ENCODE measurements around the gene ZBED6.
"Not testable (repeated sequence)": the region's sequence is repeated elsewhere in the genome, so short reads cannot be mapped to it uniquely, and the experiment has no call there.

Gene ZBED6

DNA sequence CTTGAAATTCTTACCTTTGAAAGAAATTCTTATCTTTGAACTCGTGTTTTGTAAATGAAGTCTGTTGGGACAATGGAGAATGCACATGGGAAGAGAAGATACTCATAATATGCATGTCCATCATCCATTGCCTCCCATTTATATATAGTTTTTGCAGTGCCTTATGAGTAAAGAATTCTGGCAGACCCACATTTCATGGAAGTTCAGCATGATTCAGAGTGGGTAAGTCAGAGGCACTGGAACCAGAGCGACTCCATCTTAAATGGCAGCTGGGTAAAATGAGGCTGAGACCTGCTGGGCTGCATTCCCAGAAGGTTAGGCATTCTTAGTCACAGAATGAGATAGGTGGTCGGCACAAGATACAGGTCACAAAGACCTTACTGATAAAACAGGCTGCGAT is 16.6 kb upstream of the ZBED6 start:
- DNase-seq = no peak

DNA sequence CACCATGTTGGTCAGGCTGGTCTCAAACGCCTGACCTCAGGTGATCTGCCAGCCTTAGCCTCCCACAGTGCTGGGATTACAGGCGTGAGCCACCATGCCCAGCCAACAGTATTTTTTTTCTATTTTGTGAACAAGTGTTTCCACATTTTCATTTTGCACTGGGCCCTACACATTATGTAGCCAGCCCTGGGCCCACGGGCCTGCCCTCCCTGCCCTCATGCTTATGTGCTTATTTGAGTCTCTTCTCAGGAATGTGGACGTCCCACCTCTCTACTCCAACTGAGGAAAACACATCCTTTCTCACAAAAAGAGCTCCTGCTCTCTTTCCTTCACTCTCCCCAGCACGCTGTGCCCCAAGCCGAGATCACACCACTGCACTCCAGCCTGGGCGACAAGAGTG is 13.5 kb upstream of the ZBED6 start:
- no peak for DNase-seq

DNA sequence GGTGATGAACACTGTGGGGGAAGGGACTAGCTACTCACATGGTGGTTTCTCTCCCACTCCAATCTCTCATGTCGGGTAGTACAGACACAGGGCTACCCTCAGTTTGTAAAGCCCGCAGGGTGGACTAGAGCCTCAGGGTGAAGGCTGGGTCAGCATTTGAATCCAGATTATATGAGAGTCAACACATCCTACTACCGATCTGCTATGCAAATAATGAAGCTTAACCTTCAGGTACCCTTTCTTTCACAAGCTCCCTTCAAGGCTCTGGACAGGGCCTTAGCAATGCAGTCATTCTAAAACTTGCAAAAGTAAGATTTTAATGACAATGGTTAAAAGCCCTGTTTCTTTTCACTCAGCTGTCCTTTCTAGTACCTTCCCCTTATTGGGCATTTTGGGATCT is 5.5 kb upstream of the ZBED6 start:
- DNase-seq = no peak

DNA sequence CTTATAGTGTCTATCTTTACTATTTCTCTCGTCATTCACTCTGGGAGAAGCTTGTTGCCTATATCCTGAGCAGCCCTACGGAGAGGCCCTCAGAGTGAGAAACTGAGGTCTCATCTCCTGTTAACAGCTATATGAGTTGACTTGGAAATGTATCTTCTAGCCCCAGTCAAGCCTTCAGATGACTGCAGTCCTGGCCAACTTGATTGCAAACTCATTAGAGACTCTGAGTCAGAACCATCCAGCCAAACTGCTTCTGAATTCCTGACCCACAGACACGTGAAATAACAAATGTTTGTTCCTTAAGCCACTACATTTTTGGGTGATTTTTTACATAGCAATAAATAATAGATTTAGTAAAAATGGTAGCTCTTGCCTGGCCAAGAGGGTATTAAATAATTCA is 3.9 kb upstream of the ZBED6 start:
- no peak for DNase-seq

DNA sequence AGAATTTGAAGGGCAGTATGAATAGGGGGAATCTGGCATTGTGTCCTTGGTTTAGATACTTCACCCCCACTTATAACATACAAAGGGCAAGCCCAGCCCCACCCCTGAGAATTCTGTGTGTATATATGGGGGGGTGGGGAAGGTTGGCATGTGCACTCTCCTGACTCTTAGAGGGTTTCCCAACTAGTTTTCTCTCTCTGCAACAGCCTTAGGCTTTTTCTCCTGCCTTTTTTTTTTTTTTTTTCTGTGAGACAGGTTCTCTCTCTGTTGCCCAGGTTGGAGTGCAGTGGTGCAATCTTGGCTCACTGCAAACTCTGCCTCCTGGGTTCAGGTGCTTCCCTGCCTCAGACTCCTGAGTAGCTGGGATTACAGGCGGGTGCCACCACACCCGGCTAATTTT is 2.9 kb upstream of the ZBED6 start:
- DNase-seq = no peak

DNA sequence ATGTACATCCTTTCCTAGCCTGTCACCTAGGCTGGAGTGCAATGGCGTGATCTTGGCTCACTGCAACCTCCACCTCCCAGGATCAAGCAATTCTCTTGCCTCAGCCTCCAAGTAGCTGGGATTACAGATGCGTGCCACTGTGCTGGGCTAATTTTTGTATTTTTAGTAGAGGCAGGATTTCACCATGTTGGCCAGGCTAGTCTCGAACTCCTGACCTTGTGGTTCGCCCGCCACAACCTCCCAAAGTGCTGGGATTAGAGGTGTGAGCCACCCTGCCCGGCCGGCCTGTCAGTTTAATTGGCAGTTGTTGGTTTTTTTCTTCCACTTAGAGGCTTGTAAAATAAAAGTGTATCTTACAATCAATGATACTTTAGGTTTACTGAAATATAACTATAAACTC is 1.9 kb upstream of the ZBED6 start:
- DNase-seq = not testable (repeated sequence)

DNA sequence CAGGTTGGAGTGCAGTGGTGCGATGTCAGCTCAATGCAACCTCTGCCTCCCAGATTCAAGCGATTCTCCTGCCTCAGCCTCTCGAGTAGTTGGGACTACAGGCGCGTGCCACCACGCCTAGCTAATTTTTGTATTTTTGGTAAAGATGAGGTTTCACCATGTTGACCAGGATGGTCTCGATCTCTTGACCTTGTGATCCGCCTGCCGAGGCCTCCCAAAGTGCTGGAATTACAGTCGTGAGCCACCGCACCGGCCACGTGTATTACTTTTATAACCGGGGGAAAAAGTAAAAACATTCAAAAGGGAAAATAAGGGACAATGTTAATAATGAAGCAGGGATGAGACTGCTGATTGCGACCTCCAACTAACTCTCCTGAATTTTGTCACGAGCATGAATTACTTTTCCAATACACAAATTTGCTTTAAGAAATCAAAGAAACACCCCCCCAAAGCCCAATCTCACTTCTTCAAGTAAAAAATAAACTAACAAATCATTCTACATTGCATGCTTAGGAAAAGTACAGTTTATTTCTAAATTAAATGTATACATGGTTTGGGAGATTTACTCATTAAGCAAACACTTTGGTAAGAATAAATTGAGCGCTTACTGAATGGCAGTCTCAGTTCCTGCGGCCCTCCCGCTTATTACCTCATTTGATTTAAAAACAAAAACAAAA is 521 bp upstream of the ZBED6 start:
- DNase-seq = no peak

DNA sequence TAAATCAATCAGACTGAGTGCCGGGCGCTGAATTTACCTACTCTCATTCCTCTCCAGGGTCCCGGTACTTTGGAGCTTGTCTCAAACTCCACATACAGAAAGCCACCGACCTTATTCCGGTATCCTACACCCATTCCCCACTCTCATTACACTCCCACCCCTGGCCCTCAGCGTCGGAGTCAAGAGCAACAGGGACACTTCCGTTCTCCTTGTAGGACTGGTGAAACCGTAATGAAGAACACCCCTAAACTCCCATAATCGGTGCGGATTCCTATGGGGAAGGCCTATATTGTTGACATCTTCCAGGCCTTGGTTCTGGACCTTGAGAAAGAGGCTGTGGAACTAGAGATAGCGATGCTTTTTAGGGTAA is 798 bp downstream of the ZBED6 start:
- DNase-seq = peak; percentile 2 to 13

DNA sequence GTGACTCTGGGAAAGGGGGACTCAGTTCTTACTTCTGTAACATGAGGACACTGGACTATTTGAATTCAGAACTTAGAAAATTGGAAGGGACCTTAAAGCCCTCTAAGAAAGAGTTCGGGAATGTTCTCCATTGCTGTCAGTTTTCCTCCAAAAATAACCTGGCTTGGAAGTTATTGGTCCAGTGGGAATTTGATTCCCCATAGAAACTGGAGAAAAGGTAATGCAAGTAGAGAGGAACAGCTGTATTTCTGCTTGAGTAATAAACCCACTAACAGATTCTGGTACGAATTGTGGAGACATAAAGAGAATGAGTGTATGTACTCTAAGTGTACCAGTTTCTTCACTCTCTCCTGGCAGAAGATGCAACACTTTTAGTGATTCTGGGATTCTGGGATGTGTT is 1.8 kb downstream of the ZBED6 start:
- no peak for DNase-seq

DNA sequence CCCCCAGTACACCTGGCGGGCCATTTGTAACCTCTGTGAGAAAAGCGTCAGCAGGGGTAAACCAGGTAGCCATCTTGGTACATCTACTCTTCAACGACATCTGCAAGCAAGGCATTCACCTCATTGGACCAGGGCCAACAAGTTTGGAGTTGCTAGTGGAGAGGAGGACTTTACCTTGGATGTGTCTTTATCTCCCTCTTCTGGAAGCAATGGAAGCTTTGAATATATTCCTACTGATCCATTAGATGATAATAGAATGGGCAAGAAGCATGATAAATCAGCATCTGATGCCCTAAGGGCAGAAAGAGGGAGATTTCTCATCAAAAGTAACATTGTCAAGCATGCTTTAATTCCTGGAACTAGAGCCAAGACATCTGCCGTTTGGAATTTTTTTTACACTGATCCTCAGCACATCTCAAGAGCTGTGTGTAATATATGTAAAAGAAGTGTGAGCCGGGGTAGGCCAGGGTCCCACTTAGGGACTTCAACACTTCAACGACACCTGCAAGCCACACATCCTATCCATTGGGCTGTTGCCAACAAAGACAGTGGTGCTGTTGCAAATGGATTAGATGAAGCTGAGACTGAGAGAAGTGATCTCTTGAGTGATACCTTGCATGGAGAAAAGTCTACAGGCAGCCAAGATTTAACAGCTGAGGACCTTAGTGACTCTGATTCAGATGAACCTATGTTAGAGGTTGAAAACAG is 2.7 kb downstream of the ZBED6 start:
- no peak for DNase-seq

DNA sequence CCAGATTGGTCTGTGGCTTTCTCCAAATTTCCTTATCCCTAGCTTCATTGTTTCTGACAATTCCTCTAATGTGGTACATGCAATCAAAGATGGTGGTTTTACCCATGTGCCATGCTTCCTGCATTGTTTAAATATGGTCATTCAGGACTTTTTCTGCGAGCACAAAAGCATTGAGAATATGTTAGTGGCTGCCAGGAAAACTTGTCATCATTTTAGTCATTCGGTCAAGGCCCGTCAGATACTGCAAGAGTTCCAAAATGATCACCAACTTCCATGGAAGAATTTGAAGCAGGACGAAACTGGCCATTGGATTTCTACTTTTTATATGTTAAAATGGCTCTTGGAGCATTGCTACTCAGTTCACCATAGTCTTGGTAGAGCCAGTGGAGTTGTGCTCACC is 3.7 kb downstream of the ZBED6 start:
- DNase-seq = no peak

DNA sequence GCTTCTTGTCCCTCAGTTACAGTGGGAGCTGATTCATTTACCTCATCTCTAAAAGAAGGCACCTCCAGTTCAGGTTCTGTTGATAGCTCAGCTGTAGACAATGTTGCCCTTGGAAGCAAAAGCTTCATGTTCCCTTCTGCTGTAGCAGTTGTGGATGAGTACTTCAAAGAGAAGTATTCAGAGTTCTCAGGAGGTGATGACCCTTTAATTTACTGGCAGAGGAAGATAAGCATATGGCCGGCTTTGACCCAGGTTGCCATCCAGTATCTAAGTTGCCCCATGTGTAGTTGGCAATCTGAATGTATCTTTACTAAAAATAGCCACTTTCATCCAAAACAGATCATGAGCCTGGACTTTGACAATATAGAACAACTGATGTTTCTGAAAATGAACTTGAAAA is 4.5 kb downstream of the ZBED6 start:
- DNase-seq = no peak

DNA sequence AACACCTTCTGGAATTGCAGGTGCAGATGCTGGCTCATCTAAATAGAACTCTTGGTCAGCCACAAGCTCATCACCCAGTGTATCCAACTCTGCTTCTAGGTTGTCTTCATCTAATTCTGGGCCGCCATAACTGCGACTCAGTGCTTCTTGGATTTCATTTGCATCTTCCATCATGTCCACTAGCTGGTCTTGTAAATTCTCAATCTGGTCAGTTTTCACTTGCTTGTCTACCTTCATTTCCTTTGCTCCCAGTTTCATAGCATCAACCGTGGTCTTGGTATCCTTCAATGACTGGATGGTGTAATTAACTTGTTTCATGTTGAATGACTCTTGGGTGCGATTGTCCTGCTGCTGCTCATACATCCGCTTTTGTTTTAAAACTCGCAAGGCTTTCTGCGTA is 10.3 kb downstream of the ZBED6 start:
- no peak for DNase-seq

DNA sequence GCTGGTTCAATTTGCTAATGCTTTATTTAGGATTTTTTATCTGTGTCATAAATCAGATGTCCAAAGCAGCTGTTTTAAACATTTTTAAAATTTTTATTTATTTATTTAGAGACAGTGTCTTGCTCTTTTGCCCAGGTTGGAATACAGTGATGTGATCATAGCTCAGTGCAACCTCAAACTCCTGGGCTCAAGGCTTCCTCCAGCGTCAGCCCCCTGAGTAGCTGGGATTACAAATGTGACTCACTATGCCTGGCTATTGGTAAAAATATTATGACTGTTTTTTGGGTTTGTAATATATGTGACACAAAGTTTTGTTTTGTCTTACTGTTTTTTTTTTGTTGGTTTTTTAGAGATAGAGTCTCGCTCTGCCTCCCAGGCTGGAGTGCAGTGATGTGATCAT is 11.8 kb downstream of the ZBED6 start:
- DNase-seq = no peak

DNA sequence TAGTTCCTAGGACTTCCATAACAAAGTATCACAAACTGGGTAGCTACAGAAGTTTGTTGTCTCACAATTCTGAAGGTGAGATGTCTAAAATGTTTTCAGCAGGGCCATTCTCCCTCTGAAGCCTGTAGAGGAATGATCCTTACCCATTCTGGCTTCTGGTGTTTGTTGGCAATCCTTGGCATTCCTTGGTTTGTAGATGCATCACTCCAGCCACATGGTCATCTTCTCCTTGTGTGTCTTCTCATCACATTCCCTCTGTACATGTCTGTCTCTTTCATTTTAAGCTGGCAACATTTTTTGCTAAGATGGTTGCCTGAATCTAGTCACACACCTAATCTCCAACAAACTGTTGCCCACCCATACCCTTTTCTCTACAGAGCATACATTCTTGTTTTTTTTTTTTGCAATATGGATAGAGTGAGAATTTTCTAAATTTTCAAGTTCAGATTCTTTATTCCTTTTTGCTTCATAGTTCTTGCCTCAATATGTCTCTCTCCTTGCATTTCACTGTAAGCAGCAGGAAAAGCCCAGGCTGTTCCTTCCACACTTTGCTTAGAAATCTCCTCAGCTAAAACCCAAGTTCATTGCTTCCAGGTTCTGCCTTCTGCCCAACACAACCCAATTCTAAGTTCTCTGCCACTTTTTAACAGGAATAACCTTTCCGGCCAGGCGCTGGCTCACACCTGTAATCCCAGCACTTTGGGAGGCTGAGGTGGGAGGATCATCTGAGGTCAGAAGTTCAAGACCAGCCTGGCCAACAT is 18.3 kb downstream of the ZBED6 start:
- no peak for DNase-seq

DNA sequence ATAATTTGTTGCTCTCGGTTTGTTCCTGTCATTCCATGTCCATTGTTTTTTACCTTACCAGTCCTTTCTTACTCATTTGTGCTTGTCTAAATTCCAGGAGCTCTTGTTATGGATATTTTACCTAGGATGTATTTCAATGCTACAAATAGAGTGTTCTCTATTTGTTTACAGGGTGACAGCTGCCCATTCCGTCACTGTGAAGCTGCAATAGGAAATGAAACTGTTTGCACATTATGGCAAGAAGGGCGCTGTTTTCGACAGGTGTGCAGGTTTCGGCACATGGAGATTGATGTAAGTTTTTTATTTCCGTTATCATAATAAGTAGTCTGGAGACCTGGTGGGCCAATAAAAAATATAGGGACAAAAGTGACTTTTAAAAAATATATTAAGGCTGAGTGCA is 23.0 kb downstream of the ZBED6 start:
- no peak for DNase-seq

DNA sequence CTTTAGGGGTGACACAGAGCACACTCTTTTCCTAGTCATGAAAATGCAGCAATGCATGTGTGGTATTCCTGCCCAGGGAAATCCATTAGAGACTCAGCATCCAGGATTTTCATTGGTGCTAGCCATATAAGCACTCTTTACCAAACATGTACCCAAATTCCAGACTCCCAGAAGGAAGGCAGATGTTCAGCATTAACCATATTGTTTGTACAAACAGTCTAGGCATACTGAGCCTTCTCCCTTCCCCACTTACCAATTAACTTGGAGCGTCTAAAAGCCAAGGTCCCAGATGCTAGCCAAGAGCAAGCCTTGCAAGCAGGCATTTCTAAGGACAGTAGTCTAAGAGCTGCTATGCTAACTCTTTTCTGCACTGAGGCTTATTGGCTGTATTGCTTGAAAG is 27.9 kb downstream of the ZBED6 start:
- DNase-seq = no peak

DNA sequence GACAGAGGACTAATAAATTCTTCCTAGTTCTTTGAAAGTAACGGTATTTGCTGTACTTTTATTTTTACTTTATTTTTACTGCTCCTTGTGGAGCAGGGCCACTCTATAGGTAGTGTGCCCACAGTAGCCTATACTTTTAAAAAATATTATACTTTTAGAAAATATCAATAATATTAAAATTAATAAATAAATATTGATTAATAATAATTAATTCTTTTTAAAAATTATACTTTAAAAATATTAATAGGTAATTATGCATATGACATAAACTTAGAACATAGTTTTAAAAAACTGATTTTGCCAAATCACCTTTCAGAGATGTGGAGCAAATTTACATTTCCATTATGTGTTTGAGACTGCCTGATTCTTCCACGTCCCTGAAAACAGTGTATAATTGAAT is 30.8 kb downstream of the ZBED6 start:
- no peak for DNase-seq

DNA sequence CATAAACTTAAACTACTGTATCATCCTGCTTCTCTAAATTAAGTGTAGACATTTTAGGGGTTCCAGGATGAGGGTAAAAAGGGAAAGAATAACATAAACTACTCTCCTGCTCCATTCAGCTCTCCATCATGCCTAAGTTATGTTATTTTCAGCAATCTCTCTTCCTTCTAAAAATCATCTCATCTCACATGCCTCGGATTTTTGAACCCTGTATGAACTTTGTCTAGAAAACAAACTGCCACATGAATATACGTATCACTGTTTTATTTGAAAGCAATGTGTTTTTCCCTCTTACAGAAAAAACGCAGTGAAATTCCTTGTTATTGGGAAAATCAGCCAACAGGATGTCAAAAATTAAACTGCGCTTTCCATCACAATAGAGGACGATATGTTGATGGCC is 32.6 kb downstream of the ZBED6 start:
- no peak for DNase-seq

DNA sequence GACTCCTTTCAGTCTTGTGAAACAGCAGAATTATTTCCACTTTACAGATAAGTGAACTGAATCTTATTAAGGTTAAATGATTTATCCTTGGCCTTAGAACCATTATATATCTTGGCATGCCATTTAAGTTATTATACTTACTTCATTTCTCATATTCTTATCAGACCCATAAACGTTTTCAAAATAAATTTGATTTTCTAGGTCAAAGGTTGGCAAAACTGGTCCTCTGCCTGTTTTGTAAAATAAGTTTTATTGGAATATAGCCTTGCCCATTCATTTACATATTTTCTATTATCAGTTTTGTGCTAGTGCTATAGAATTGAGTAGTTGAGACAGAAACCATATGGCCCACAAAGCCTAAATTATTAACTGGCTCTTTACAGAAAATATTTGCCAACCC is 33.1 kb downstream of the ZBED6 start:
- DNase-seq = no peak

DNA sequence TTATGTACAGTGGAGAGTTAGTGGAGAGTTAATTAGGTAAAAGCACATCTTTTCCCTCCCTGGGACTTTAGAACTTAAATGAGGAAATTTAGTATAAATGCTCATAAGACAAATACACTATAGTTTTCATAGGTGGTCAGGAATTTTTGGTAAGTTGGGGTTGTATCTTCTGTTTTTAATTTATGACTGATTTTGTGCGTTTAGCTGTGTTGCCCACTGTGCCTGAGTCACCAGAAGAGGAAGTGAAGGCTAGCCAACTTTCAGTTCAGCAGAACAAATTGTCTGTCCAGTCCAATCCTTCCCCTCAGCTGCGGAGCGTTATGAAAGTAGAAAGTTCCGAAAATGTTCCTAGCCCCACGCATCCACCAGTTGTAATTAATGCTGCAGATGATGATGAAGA is 33.8 kb downstream of the ZBED6 start:
- DNase-seq = not testable (repeated sequence)

DNA sequence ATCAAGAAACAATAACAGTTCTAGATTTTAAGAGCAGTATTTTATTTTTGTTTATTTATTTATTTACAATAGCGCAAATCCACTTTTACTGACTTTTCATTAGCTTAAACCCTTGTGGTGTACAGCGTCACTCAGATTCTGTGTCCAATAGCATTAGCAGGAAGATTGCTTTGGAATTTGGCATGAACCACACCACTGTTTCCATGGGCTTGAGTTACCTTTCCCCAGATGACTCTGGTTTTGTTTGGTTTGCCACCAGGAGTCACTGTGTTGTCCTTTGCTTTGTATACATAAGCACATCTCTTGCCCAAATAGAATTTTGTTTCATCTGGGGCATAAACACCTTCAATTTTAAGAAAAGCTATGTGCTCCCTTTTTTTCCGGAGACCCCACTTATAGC is 40.1 kb downstream of the ZBED6 start:
- no peak for DNase-seq

DNA sequence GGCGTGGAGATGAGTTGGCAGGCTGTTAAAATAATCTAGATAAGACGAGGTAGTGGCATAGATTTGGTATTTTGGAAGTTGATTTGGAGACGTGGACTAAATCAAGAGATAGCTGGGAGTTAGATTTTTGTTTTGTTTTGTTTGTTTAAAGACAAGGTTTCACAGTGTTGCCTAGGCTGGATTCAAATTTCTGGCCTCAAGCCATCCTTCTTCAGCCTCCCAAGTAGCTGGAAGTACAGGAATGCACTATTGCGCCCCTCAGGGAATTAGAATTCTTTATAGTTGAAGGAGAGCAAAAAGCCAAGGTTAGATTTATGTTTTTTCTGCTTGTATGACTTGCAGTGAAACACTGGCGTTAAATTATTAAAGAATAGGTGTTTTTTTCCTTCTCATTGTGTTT is 43.7 kb downstream of the ZBED6 start:
- DNase-seq = no peak

DNA sequence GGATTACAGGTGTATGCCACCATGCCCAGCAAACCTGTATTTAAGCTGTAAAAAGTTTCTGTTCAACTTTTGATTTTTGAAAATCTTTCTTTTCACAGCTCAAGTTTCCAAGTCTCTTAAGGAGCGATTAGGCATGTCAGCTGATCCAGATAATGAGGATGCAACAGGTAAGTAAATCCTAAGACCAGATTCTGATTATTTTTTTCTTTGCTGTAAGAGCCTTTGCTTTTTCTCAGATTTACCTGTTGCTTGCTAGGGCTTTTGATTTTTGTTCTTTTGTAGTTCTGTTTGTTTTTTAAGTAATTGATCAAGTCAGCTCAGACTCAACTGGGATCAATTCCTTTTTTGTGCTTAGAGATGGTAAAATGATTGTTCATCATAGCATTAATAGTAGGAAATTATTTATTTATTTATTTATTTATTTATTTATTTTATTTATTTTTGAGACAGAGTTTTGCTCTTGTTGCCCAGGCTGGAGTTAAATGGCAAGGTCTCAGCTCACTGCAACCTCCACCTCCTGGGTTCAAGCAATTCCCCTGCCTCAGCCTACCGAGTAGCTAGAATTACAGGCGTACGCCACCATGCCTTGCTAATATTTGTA is 44.9 kb downstream of the ZBED6 start:
- no peak for DNase-seq
